Thyroid gland (tissue), 4 donors: ENCODE measurements around the gene TATDN3.

Source experiments
- CTCF ChIP-seq, 6 experiments: fragments of 200-600 bp in 3 of 6; fragments of 450-650 bp in 3 of 6; sonication (generic) in 3 of 6; IDR thresholded peaks; one replicate each; pipeline ENCODE4 v1.5.1; 2016 to 2019; ENCODE audit warnings: antibody characterized with exemption in 6 of 6, mild to moderate bottlenecking in 2 of 6, inconsistent platforms in 1 of 6, moderate library complexity in 1 of 6
- POLR2A ChIP-seq, 2 donors: fragments of 450-650 bp; IDR thresholded peaks; one replicate each; pipeline ENCODE4 v1.6.1; 2017; ENCODE audit warnings: antibody characterized with exemption in 2 of 2, mild to moderate bottlenecking in 2 of 2, moderate library complexity in 1 of 2

GRCh38 chr1:212775241-212775640 is 16.5 kb upstream of the TATDN3 start:
- TF ChIP-seq CTCF (IDR thresholded peaks at IDR 0.05), result no peak
- TF ChIP-seq POLR2A (IDR thresholded peaks at IDR 0.05), result no peak
